Activated T-helper 1 cell treated with anti-CD3 and anti-CD28 coated beads, Interleukin-12 subunit alpha, Interleukin-12 subunit beta, Interleukin-2, Interleukin-4 antibody, amounts not matched to agents 30 ng/mL and 10 ng/mL and 1 ng/mL, durations not matched to agents 14 hours and 24 hours and 36 hours (primary cell): ENCODE data around the gene DPH7. TPM values are rescaled to one million over a fixed set of nuclear protein-coding genes. Genes with fewer than 3 reads are reported as not detected.
"Not testable (repeated sequence)": the region's sequence is repeated elsewhere in the genome, so short reads cannot be mapped to it uniquely, and the experiment has no call there.

Source experiments
- DNase-seq: peaks from one replicate; pipeline ENCODE4 v3.0.0; 2021; ENCODE audit warnings: low spot score
- H3K27ac Mint-ChIP-seq: one replicate; pipeline ENCODE4 v1.8.0; 2021; ENCODE audit warnings: mild to moderate bottlenecking, mixed read lengths
- H3K27me3 Mint-ChIP-seq: one replicate; pipeline ENCODE4 v1.8.0; 2022; ENCODE audit warnings: mild to moderate bottlenecking, moderate library complexity, mixed read lengths; ENCODE audit not compliant: insufficient read depth
- H3K36me3 Mint-ChIP-seq: one replicate; pipeline ENCODE4 v1.8.0; 2021; ENCODE audit warnings: low read depth, mixed read lengths
- H3K4me1 Mint-ChIP-seq: one replicate; pipeline ENCODE4 v1.8.0; 2021; ENCODE audit warnings: low read depth, mixed read lengths
- H3K4me3 Mint-ChIP-seq: one replicate; pipeline ENCODE4 v1.8.0; 2021; ENCODE audit warnings: mild to moderate bottlenecking, moderate library complexity, mixed read lengths
- H3K9me3 Mint-ChIP-seq: one replicate; pipeline ENCODE4 v1.8.0; 2021; ENCODE audit warnings: mixed read lengths
- intact Hi-C: fragments of 100-400 bp; cut with micrococcal nuclease; formaldehyde crosslinking; loops from one replicate; pipeline ENCODE4 v1.15.1; 2024
- total RNA-seq: library from RNA; stranded (reverse); gene quantifications from 2 replicates; pipeline ENCODE4 v1.2.3, GENCODE V29; 2022

Gene DPH7
- total RNA-seq, 1 donor from 2014 or later, result 52.1 TPM

GRCh38 chr9:137514691-137515337, 63.9 kb downstream of the DPH7 start:
- Mint-ChIP-seq H3K4me1 (peaks cover 5% of the 10 kb centered on the region), H3K36me3 (no peaks in the 10 kb centered on the region), H3K27me3 (no peaks in the 10 kb centered on the region), H3K4me3 (no peak overlapping the region), H3K27ac (no peak overlapping the region), H3K9me3 (no peaks in the 10 kb centered on the region)
- intact Hi-C loops, result no loop called here
- DNase-seq, result no peak

DNA sequence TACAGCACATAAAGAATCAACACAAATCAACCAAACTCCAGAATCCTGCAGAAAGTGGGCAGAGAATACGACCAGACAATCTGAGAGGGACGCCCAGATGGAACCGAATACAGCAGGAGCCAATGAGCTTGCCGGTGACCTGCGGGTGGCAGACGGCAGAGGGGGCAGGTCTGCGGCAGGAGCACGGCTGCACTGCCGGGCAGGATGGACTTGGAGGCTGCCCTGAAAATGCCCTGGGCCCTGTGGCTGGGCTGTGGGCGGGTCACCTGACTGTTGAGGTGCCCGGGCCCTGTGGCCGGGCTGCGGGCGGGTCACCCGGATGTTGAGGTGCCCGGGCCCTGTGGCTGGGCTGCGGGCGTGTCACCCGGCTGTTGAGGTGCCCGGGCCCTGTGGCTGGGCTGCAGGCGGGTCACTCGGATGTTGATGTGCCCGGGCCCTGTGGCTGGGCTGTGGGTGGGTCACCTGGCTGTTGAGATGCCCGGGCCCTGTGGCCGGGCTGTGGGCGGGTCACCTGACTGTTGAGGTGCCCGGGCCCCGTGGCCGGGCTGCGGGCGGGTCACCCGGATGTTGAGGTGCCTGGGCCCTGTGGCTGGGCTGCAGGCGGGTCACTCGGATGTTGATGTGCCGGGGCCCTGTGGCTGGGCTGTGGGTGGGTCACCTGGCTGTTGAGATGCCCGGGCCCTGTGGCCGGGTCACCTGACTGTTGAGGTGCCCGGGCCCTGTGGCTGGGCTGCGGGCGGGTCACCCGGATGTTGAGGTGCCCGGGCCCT, 64.7 kb downstream of the DPH7 start:
- H3K27ac Mint-ChIP-seq, H3K27me3 Mint-ChIP-seq, DNase-seq, H3K4me1 Mint-ChIP-seq, intact Hi-C loops, H3K4me3 Mint-ChIP-seq, H3K36me3 Mint-ChIP-seq, H3K9me3 Mint-ChIP-seq: not testable (repeated sequence)

GRCh38 chr9:137513136-137513535, 65.6 kb downstream of the DPH7 start:
- intact Hi-C loops, H3K9me3 Mint-ChIP-seq, H3K27me3 Mint-ChIP-seq, H3K36me3 Mint-ChIP-seq, H3K4me1 Mint-ChIP-seq, DNase-seq, H3K4me3 Mint-ChIP-seq, H3K27ac Mint-ChIP-seq: not testable (repeated sequence)

DNA sequence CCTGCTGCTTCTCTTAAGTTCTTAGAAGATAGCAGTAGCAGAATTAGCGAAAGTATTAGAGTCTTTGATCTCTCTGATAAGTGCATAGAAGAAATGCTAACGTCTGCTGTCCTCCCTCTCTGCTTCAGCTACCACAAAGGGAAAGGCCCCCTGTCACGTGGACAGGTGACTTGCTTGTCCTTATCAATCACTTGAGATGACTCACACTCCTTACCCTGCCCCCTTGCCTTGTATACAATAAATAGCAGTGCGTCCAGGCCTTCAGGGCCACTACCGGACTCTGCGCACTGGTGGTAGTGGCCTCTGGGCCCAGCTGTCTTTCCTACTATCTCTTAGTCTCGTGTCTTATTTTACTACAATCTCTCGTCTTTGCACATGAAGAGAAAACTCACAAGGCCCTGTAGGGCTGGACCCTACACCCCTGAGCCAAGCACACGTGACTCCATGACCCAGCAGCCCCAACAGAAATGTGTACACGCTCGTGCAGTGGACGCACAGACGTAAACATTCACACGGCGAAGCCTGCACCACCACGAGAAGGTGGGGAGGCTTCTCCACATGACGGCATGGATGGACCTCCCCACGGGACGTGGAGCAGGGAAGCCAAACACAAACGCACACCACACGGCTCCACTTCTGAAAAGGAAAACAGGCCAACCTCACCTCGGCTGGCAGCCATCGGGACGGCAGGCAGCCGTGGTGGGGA, 66.8 kb downstream of the DPH7 start:
- H3K36me3 Mint-ChIP-seq, result no peaks in the 10 kb centered on the region
- peaks cover 2% of the 10 kb centered on the region for H3K27me3 Mint-ChIP-seq
- H3K27ac Mint-ChIP-seq, result no peak overlapping the region
- intact Hi-C loops, result no loop called here
- H3K4me1 Mint-ChIP-seq, result peaks cover 5% of the 10 kb centered on the region
- H3K9me3 Mint-ChIP-seq, result no peaks in the 10 kb centered on the region
- H3K4me3 Mint-ChIP-seq, result no peak overlapping the region
- DNase-seq, result no peak

DNA sequence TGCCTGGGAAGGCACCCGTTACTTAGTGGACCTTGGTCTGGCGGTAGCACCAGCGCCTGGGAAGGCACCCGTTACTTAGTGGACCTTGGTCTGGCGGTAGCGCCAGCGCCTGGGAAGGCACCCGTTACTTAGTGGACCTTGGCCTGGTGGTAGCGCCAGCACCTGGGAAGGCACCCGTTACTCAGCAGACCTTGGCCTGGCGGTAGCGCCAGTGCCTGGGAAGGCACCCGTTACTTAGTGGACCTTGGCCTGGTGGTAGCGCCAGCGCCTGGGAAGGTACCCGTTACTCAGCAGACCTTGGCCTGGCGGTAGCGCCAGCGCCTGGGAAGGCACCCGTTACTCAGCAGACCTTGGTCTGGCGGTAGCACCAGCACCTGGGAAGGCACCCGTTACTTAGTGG, 67.6 kb downstream of the DPH7 start:
- H3K27me3 Mint-ChIP-seq, intact Hi-C loops, H3K4me1 Mint-ChIP-seq, DNase-seq, H3K9me3 Mint-ChIP-seq, H3K27ac Mint-ChIP-seq, H3K4me3 Mint-ChIP-seq, H3K36me3 Mint-ChIP-seq: not testable (repeated sequence)

GRCh38 chr9:137509198-137509597, 69.5 kb downstream of the DPH7 start:
- H3K9me3 Mint-ChIP-seq, result no peaks in the 10 kb centered on the region
- H3K36me3 Mint-ChIP-seq, result no peaks in the 10 kb centered on the region
- no peak overlapping the region for H3K27ac Mint-ChIP-seq
- H3K4me3 Mint-ChIP-seq, result no peak overlapping the region
- H3K4me1 Mint-ChIP-seq, result peaks cover 5% of the 10 kb centered on the region
- intact Hi-C loops, result no loop called here
- no peak for DNase-seq
- H3K27me3 Mint-ChIP-seq, result peaks cover 2% of the 10 kb centered on the region

- Mint-ChIP-seq H3K4me3 (no peak overlapping the region), H3K9me3 (peaks cover 5% of the 10 kb centered on the region), H3K27ac (no peak overlapping the region), H3K36me3 (no peaks in the 10 kb centered on the region), H3K27me3 (peaks cover 2% of the 10 kb centered on the region), H3K4me1 (no peaks in the 10 kb centered on the region)
- intact Hi-C loops, result no loop called here
- no peak for DNase-seq
Measured at GRCh38 chr9:137506702-137507171, 72.0 kb downstream of the DPH7 start.

DNA sequence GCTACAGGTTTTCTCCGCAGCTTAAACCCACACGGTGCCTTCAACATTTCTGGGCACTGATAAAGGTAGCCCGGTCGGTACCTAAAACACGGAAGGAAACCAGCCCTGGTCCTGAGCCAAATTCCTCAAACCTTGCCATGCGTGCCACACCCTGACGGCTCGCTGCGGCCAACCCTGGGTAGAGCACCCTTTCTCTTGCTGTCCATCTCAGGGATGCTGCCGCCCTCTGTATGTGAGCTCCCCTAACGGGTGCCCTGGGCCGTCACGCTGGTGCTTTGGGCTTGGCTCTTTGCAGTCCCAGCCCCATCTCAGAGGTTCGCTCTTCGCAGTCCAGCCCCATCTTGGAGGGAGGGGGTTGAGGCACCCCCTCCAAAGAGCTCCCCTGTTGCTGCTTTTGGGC, 72.5 kb downstream of the DPH7 start:
- peaks cover 2% of the 10 kb centered on the region for H3K27me3 Mint-ChIP-seq
- intact Hi-C loops, result no loop called here
- no peak overlapping the region for H3K4me3 Mint-ChIP-seq
- H3K9me3 Mint-ChIP-seq, result peaks cover 5% of the 10 kb centered on the region
- DNase-seq, result no peak
- no peaks in the 10 kb centered on the region for H3K36me3 Mint-ChIP-seq
- no peaks in the 10 kb centered on the region for H3K4me1 Mint-ChIP-seq
- no peak overlapping the region for H3K27ac Mint-ChIP-seq

- intact Hi-C loops, result no loop called here
- no peak overlapping the region for H3K27ac Mint-ChIP-seq
- no peaks in the 10 kb centered on the region for H3K36me3 Mint-ChIP-seq
- DNase-seq, result no peak
- H3K4me3 Mint-ChIP-seq, result no peak overlapping the region
- no peaks in the 10 kb centered on the region for H3K4me1 Mint-ChIP-seq
- H3K27me3 Mint-ChIP-seq, result peaks cover 2% of the 10 kb centered on the region
- H3K9me3 Mint-ChIP-seq, result peaks cover 5% of the 10 kb centered on the region
Measured at GRCh38 chr9:137505421-137506140, 73.1 kb downstream of the DPH7 start.

Other genes starting within 250 kb of the DPH7 start
- gene EXD3, start 155.8 kb downstream of the DPH7 start, total RNA-seq, result 4.8 and 4.9 TPM in 2 replicates
- 0.49 and 0.54 TPM in 2 replicates for gene NOXA1, start 155.5 kb downstream of the DPH7 start, total RNA-seq
- gene ENTPD8, start 137.6 kb downstream of the DPH7 start, total RNA-seq, result not detected in 2 replicates
- 57.2 and 58.9 TPM in 2 replicates for gene NSMF, start 119.6 kb downstream of the DPH7 start, total RNA-seq
- 0.71 and 1.2 TPM in 2 replicates for gene PNPLA7, start 28.5 kb downstream of the DPH7 start, total RNA-seq
- 53.8 and 56.0 TPM in 2 replicates for gene MRPL41, start 27.0 kb downstream of the DPH7 start, total RNA-seq
- 88.2 and 94.9 TPM in 2 replicates for gene ZMYND19, start 11.6 kb upstream of the DPH7 start, total RNA-seq
- gene ARRDC1, start 26.8 kb upstream of the DPH7 start, total RNA-seq, result 65.7 and 70.3 TPM in 2 replicates
- 97.0 and 98.1 TPM in 2 replicates for gene EHMT1, start 40.1 kb upstream of the DPH7 start, total RNA-seq